Gastroesophageal sphincter (tissue), 3 donors: ENCODE measurements around the gene UBXN10.

ENCODE experiments used
- CTCF ChIP-seq, 4 experiments: fragments of 200-600 bp in 2 of 4; fragments of 450-650 bp in 2 of 4; sonication (generic) in 1 of 4; IDR thresholded peaks; one replicate each; pipeline ENCODE4 v1.5.1; 2017 to 2019; ENCODE audit warnings: antibody characterized with exemption in 4 of 4, mild to moderate bottlenecking in 2 of 4, moderate library complexity in 2 of 4
- POLR2AphosphoS5 ChIP-seq: sonication (generic); formaldehyde crosslinking; IDR thresholded peaks from one replicate; pipeline ENCODE4 v1.6.1; 2017; ENCODE audit warnings: antibody characterized with exemption

DNA sequence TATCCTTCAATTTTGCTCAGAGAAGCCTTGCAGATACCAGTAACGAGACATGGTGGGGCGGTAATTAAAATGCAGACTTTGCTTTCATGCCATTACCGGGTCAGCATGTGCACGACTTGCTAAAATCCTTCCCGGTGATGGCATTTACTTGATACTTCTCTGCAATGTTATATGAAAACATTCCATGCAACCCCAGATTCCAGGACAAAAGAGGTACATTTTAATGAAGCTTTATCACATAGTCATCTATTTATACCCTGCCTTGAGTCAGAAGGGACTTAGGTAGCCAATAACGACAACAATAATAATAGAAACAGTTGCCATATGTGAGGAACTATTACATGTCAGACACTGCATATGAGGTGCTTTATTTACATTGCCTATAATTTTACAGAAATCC, 29.8 kb downstream of the UBXN10 start:
- no peak for TF ChIP-seq CTCF (IDR thresholded peaks at IDR 0.05)
- TF ChIP-seq POLR2AphosphoS5, result no peak
